Caco-2 (cell line): ENCODE results near the gene NTSR2. TPM values are rescaled to one million over a fixed set of nuclear protein-coding genes. Genes with fewer than 3 reads are reported as not detected.

Experiments used
- BruUV-seq: library from RNA; stranded (reverse); fragments of 400-500 nt; replicated peaks from 2 replicates; lab custom pipeline; 2021; lab: Mats Ljungman, UMichigan
- CTCF ChIA-PET: fragments of 300-600 bp; sonication (Branson Sonifier 250); formaldehyde crosslinking; loops from one replicate; lab custom pipeline; 2022; ENCODE audit warnings: antibody characterized with exemption; lab: Charles Lee
- POLR2A ChIA-PET: fragments of 300-600 bp; sonication (Branson Sonifier 250); formaldehyde crosslinking; loops from one replicate; lab custom pipeline; 2022; ENCODE audit warnings: antibody characterized with exemption; lab: Charles Lee
- DNase-seq, 2 experiments: peaks; one replicate each; pipeline versions ENCODE4 v3.0.0 to v3.0.0-alpha.2; 2020 to 2022
- H3K27me3 ChIP-seq: replicated peaks from 2 replicates; pipeline ENCODE4 v1.6.0; 2011; ENCODE audit warnings: low read length; ENCODE audit not compliant: control insufficient read depth, insufficient read depth
- H3K36me3 ChIP-seq: 2 replicates; pipeline ENCODE4 v1.5.1; 2011; ENCODE audit warnings: low read length; ENCODE audit not compliant: control insufficient read depth, insufficient read depth
- H3K4me1 ChIP-seq: fragments of 250-450 bp; sonication (Bioruptor Pico); 2 replicates; pipeline ENCODE4 v1.5.1; 2020; ENCODE audit warnings: mild to moderate bottlenecking
- H3K4me3 ChIP-seq: 2 replicates; pipeline ENCODE4 v1.5.1; 2011; ENCODE audit warnings: low read depth, mild to moderate bottlenecking, control low read depth, low read length
- H3K9me3 ChIP-seq: fragments of 250-450 bp; sonication (Bioruptor Pico); 2 replicates; pipeline ENCODE4 v1.5.1; 2020; ENCODE audit warnings: mild to moderate bottlenecking, moderate library complexity
- H3K27ac Mint-ChIP-seq: one replicate; pipeline ENCODE4 v1.8.0; 2022; ENCODE audit warnings: mixed read lengths; ENCODE audit not compliant: unreplicated experiment
- H3K27me3 Mint-ChIP-seq: one replicate; pipeline ENCODE4 v1.8.0; 2022; ENCODE audit warnings: mixed read lengths; ENCODE audit not compliant: insufficient read depth, unreplicated experiment
- H3K36me3 Mint-ChIP-seq: one replicate; pipeline ENCODE4 v1.8.0; 2022; ENCODE audit warnings: mild to moderate bottlenecking, mixed read lengths; ENCODE audit not compliant: insufficient read depth, unreplicated experiment
- H3K4me1 Mint-ChIP-seq: one replicate; pipeline ENCODE4 v1.8.0; 2022; ENCODE audit warnings: low read depth, mixed read lengths; ENCODE audit not compliant: unreplicated experiment
- H3K4me3 Mint-ChIP-seq: one replicate; pipeline ENCODE4 v1.8.0; 2022; ENCODE audit warnings: mild to moderate bottlenecking, moderate library complexity, mixed read lengths; ENCODE audit not compliant: unreplicated experiment
- H3K9me3 Mint-ChIP-seq: one replicate; pipeline ENCODE4 v1.8.0; 2022; ENCODE audit warnings: mixed read lengths; ENCODE audit not compliant: unreplicated experiment
- intact Hi-C: fragments of 100-400 bp; cut with micrococcal nuclease; formaldehyde crosslinking; loops from one replicate; pipeline ENCODE4 v1.10.0; 2022; ENCODE audit not compliant: unreplicated experiment
- total RNA-seq: library from RNA; stranded (reverse); gene quantifications from 2 replicates; pipeline ENCODE4 v1.2.3, GENCODE V29; 2022
- TF ChIP-seq, protein P1 (sequence below), 2 experiments: fragments of 200-600 bp in 1 of 2; IDR thresholded peaks; 1 replicate in 1 of 2; 2 replicates in 1 of 2; pipeline versions ENCODE4 v1.5.1 to v1.8.0; 2011 to 2022; ENCODE audit warnings: antibody characterized with exemption in 1 of 2, control low read depth in 1 of 2, inconsistent platforms in 1 of 2, low read depth in 1 of 2, low read length in 1 of 2, mild to moderate bottlenecking in 1 of 2, moderate library complexity in 1 of 2; ENCODE audit not compliant: insufficient read depth in 1 of 2, severe bottlenecking in 1 of 2, unreplicated experiment in 1 of 2

Gene NTSR2
- total RNA-seq, 1 experiment from 2014 or later, result not detected

DNA sequence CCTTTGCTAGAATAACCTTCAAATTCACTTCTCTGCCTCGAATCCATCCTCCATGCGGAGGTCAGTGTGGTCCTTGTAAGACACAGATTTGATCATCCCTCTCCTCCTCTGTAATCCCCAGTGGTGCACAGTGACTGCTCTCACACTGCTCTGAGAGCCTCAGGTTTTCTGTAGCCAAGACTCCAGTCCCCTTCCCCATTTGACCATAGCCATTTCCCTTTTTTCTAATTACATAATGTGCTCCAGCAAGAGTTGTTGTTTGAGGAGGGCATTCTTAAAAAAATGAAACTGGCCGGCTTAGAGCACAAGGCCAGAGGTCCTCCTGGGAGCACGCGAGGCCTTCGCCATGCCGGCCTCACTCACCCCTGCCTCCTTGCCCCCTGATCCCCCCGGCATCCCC, 41.8 kb upstream of the NTSR2 start:
- Mint-ChIP-seq H3K4me3 (no peak overlapping the region), H3K9me3 (no peaks in the 10 kb centered on the region), H3K27ac (no peak overlapping the region), H3K4me1 (no peaks in the 10 kb centered on the region), H3K36me3 (no peaks in the 10 kb centered on the region), H3K27me3 (peaks cover 6% of the 10 kb centered on the region)
- no peak for DNase-seq
- POLR2A ChIA-PET, result no interaction called here
- H3K4me1 ChIP-seq, result no peaks in the 10 kb centered on the region; the same call in 1 of the 2 replicates
- no peaks in the 10 kb centered on the region for H3K27me3 ChIP-seq
- CTCF ChIA-PET, result no interaction called here
- H3K9me3 ChIP-seq, result no peaks in the 10 kb centered on the region
- no peaks in the 10 kb centered on the region for H3K36me3 ChIP-seq
- H3K4me3 ChIP-seq, result no peak overlapping the region
- TF ChIP-seq, protein P1, sequence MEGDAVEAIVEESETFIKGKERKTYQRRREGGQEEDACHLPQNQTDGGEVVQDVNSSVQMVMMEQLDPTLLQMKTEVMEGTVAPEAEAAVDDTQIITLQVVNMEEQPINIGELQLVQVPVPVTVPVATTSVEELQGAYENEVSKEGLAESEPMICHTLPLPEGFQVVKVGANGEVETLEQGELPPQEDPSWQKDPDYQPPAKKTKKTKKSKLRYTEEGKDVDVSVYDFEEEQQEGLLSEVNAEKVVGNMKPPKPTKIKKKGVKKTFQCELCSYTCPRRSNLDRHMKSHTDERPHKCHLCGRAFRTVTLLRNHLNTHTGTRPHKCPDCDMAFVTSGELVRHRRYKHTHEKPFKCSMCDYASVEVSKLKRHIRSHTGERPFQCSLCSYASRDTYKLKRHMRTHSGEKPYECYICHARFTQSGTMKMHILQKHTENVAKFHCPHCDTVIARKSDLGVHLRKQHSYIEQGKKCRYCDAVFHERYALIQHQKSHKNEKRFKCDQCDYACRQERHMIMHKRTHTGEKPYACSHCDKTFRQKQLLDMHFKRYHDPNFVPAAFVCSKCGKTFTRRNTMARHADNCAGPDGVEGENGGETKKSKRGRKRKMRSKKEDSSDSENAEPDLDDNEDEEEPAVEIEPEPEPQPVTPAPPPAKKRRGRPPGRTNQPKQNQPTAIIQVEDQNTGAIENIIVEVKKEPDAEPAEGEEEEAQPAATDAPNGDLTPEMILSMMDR (IDR thresholded peaks at IDR 0.05; ENCODE audit: insufficient read depth in 1 of 2, low read depth in 1 of 2, low read length in 1 of 2, severe bottlenecking in 1 of 2, unreplicated experiment in 1 of 2), result no peak
- no TSS peak for BruUV-seq
- intact Hi-C loops, result no loop called here

DNA sequence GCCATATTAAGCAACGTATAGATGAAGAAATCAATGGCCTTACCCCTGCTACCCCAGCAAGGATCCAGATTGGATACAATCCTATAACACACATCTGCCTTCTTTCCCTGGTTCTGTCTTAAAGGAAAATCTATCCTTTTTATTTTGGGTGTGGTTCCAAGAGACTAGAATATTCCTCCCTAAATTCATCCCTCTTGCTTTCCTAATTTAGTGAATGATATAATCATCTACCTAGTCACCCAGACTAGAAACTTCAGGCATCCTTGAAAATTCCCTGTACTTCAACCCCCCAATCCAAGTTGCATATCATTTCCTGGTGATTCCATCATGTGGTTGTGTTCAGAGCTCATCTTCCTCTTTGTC, 41.3 kb upstream of the NTSR2 start:
- Histone ChIP-seq H3K36me3 (no peaks in the 10 kb centered on the region), H3K4me3 (no peak overlapping the region), H3K9me3 (no peaks in the 10 kb centered on the region), H3K27me3 (no peaks in the 10 kb centered on the region), H3K4me1 (no peaks in the 10 kb centered on the region; the same call in 1 of the 2 replicates)
- no peak overlapping the region for H3K27ac Mint-ChIP-seq
- TF ChIP-seq, protein P1 (IDR thresholded peaks at IDR 0.05; ENCODE audit: insufficient read depth in 1 of 2, low read depth in 1 of 2, low read length in 1 of 2, severe bottlenecking in 1 of 2, unreplicated experiment in 1 of 2), result no peak
- BruUV-seq, result no TSS peak
- H3K9me3 Mint-ChIP-seq, result no peaks in the 10 kb centered on the region
- ChIA-PET POLR2A (no interaction called here), CTCF (no interaction called here)
- H3K4me3 Mint-ChIP-seq, result no peak overlapping the region
- peaks cover 6% of the 10 kb centered on the region for H3K27me3 Mint-ChIP-seq
- no peak for DNase-seq
- intact Hi-C loops, result no loop called here
- H3K36me3 Mint-ChIP-seq, result no peaks in the 10 kb centered on the region
- H3K4me1 Mint-ChIP-seq, result no peaks in the 10 kb centered on the region

DNA sequence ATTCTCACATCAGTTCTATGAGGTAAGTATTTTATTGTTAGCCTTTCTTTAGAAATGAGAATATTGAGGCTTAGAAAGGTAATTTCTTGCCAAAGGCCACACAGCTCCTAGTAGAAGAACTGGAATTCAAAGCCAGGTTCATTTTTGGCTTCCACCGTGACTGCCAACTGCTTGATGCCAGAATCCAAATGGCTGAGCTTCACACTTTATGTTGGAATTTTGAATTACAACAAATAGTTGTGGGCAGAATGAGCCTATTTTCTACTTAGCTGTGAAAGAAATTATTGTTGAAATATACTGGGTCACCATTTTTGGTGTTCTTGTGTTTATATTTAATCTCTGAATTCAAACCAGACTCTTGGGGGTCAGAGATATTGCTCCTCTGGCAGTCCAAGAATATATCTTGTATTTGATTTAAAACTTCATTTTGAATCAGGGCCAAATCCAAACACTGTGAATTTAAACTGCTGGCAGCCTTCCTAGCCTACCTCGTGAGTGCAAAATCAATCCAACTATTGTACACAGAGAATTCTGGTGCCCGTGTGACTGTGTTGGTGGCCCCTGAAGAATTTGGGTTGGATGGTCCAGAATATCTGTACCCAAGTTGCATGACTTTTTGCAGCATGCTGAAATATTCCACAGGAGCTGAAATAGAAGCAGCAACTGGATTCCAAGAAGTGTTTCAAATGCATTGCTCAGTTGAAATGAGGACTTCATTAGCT, 40.8 kb upstream of the NTSR2 start:
- POLR2A ChIA-PET, result interaction anchor here (0.6 kb wide), 1 partner anchor 132 kb away, joined by 4 read pairs; no protein-coding TSS in a partner anchor
- Histone ChIP-seq H3K27me3 (no peaks in the 10 kb centered on the region), H3K36me3 (no peaks in the 10 kb centered on the region), H3K9me3 (no peaks in the 10 kb centered on the region), H3K4me1 (no peaks in the 10 kb centered on the region), H3K4me3 (no peak overlapping the region)
- intact Hi-C loops, result no loop called here
- TF ChIP-seq, protein P1 (IDR thresholded peaks at IDR 0.05; ENCODE audit: insufficient read depth in 1 of 2, low read depth in 1 of 2, low read length in 1 of 2, severe bottlenecking in 1 of 2, unreplicated experiment in 1 of 2), result no peak
- no TSS peak for BruUV-seq
- no peak overlapping the region for H3K27ac Mint-ChIP-seq
- no peaks in the 10 kb centered on the region for H3K4me1 Mint-ChIP-seq
- CTCF ChIA-PET, result no interaction called here
- peaks cover 8% of the 10 kb centered on the region for H3K27me3 Mint-ChIP-seq
- H3K4me3 Mint-ChIP-seq, result no peak overlapping the region
- no peaks in the 10 kb centered on the region for H3K9me3 Mint-ChIP-seq
- DNase-seq, result no peak
- H3K36me3 Mint-ChIP-seq, result no peaks in the 10 kb centered on the region
